Mesodermal cell (in vitro differentiated cells): ENCODE measurements around the gene TSPAN7.

Experiments
- H3K27ac ChIP-seq: 2 replicates; pipeline ENCODE4 v1.7.0; 2013; ENCODE audit warnings: mild to moderate bottlenecking, low read depth, low read length, moderate library complexity; ENCODE audit not compliant: severe bottlenecking
- H3K36me3 ChIP-seq: 2 replicates; pipeline ENCODE4 v1.7.1; 2013; ENCODE audit warnings: mild to moderate bottlenecking, low read length, moderate library complexity; ENCODE audit not compliant: control insufficient read depth, insufficient read depth
- H3K4me1 ChIP-seq: one replicate; pipeline ENCODE4 v1.7.1; 2013; ENCODE audit warnings: mild to moderate bottlenecking, low read length; ENCODE audit not compliant: insufficient read depth, control insufficient read depth, poor library complexity, severe bottlenecking
- H3K4me3 ChIP-seq: 2 replicates; pipeline ENCODE4 v1.7.0; 2013; ENCODE audit warnings: low read length, control low read depth, mild to moderate bottlenecking; ENCODE audit not compliant: insufficient read depth, poor library complexity, severe bottlenecking; ENCODE audit errors: extremely low read depth
- H3K9me3 ChIP-seq: 2 replicates; pipeline ENCODE4 v1.7.1; 2013; ENCODE audit warnings: mild to moderate bottlenecking, low read length, moderate library complexity; ENCODE audit not compliant: control insufficient read depth
- WGBS, 2 experiments: methylation state at CpG; one replicate each; pipeline ENCODE4 v1.1.5; 2013; ENCODE audit warnings: missing lambda C conversion rate in 2 of 2; ENCODE audit not compliant: insufficient coverage in 2 of 2; 5-methylcytosine and 5-hydroxymethylcytosine counted together

TSPAN7 gene

GRCh38 chrX:38594434-38594833 is 33.1 kb downstream of the TSPAN7 start:
- Histone ChIP-seq H3K4me3 (no peak overlapping the region), H3K9me3 (no peaks in the 10 kb centered on the region), H3K4me1 (no peaks in the 10 kb centered on the region), H3K36me3 (no peaks in the 10 kb centered on the region), H3K27ac (no peak overlapping the region)
- no CpG with 5 or more reads among the region's 2 CpGs for WGBS, 2 experiments

GRCh38 chrX:38595801-38596200 is 34.5 kb downstream of the TSPAN7 start:
- no peaks in the 10 kb centered on the region for H3K9me3 ChIP-seq
- H3K27ac ChIP-seq: no peak overlapping the region
- H3K4me1 ChIP-seq: peaks cover 6% of the 10 kb centered on the region
- WGBS, 2 experiments: no CpG with 5 or more reads among the region's 1 CpG
- H3K4me3 ChIP-seq: no peak overlapping the region
- no peaks in the 10 kb centered on the region for H3K36me3 ChIP-seq

GRCh38 chrX:38596939-38597338 is 35.6 kb downstream of the TSPAN7 start:
- Histone ChIP-seq H3K4me3 (no peak overlapping the region), H3K4me1 (peaks cover 6% of the 10 kb centered on the region), H3K9me3 (no peaks in the 10 kb centered on the region), H3K27ac (no peak overlapping the region), H3K36me3 (no peaks in the 10 kb centered on the region)
- WGBS, 2 experiments: no CpG with 5 or more reads among the region's 2 CpGs

GRCh38 chrX:38599796-38600755 is 38.7 kb downstream of the TSPAN7 start:
- 40% methylated on average over 1 of the region's 3 CpGs; no CpG with 5 or more reads in 1 of the 2 experiments for whole genome bisulfite sequencing, 2 experiments
- H3K27ac ChIP-seq: peak overlapping the region; percentile 73
- H3K4me3 ChIP-seq: no peak overlapping the region
- no peaks in the 10 kb centered on the region for H3K36me3 ChIP-seq
- H3K4me1 ChIP-seq: peaks cover 6% of the 10 kb centered on the region
- H3K9me3 ChIP-seq: no peaks in the 10 kb centered on the region

GRCh38 chrX:38601866-38602265 is 40.5 kb downstream of the TSPAN7 start:
- no peaks in the 10 kb centered on the region for H3K9me3 ChIP-seq
- H3K27ac ChIP-seq: no peak overlapping the region
- no peak overlapping the region for H3K4me3 ChIP-seq
- H3K4me1 ChIP-seq: peaks cover 6% of the 10 kb centered on the region
- H3K36me3 ChIP-seq: no peaks in the 10 kb centered on the region

GRCh38 chrX:38606821-38607220 is 45.5 kb downstream of the TSPAN7 start:
- Histone ChIP-seq H3K9me3 (no peaks in the 10 kb centered on the region), H3K4me3 (no peak overlapping the region), H3K4me1 (no peaks in the 10 kb centered on the region), H3K36me3 (no peaks in the 10 kb centered on the region), H3K27ac (no peak overlapping the region)
- 100% methylated on average over 1 of the region's 3 CpGs; no CpG with 5 or more reads in 1 of the 2 experiments for WGBS, 2 experiments

GRCh38 chrX:38607976-38608375 is 46.6 kb downstream of the TSPAN7 start:
- no CpG with 5 or more reads among the region's 4 CpGs for WGBS, 2 experiments
- no peaks in the 10 kb centered on the region for H3K4me1 ChIP-seq
- no peak overlapping the region for H3K27ac ChIP-seq

GRCh38 chrX:38610849-38611248 is 49.5 kb downstream of the TSPAN7 start:
- no peak overlapping the region for H3K27ac ChIP-seq
- no peaks in the 10 kb centered on the region for H3K36me3 ChIP-seq
- H3K9me3 ChIP-seq: no peaks in the 10 kb centered on the region
- H3K4me1 ChIP-seq: no peaks in the 10 kb centered on the region
- 88 to 100% methylated on average over 1 to 4 of the region's 6 CpGs for whole genome bisulfite sequencing, 2 experiments
- no peak overlapping the region for H3K4me3 ChIP-seq

More at GRCh38 chrX:38607976-38608375, 46.6 kb downstream of the TSPAN7 start:
- H3K9me3 ChIP-seq: no peaks in the 10 kb centered on the region
- no peaks in the 10 kb centered on the region for H3K36me3 ChIP-seq
- H3K4me3 ChIP-seq: no peak overlapping the region

GRCh38 chrX:38612281-38612680 is 50.9 kb downstream of the TSPAN7 start:
- H3K9me3 ChIP-seq: no peaks in the 10 kb centered on the region
- H3K27ac ChIP-seq: no peak overlapping the region
- H3K4me1 ChIP-seq: no peaks in the 10 kb centered on the region
- WGBS, 2 experiments: 75% methylated on average over 1 of the region's 4 CpGs; no CpG with 5 or more reads in 1 of the 2 experiments
- no peaks in the 10 kb centered on the region for H3K36me3 ChIP-seq
- no peak overlapping the region for H3K4me3 ChIP-seq

- WGBS, 2 experiments: no CpG with 5 or more reads among the region's 2 CpGs
- H3K4me3 ChIP-seq: no peak overlapping the region
- no peaks in the 10 kb centered on the region for H3K9me3 ChIP-seq
- no peak overlapping the region for H3K27ac ChIP-seq
- no peaks in the 10 kb centered on the region for H3K4me1 ChIP-seq
- H3K36me3 ChIP-seq: no peaks in the 10 kb centered on the region
Measured at GRCh38 chrX:38614485-38614884, 53.1 kb downstream of the TSPAN7 start.

- WGBS, 2 experiments: 100% methylated on average over 2 of the region's 6 CpGs; no CpG with 5 or more reads in 1 of the 2 experiments
- no peaks in the 10 kb centered on the region for H3K4me1 ChIP-seq
- no peaks in the 10 kb centered on the region for H3K36me3 ChIP-seq
- H3K27ac ChIP-seq: no peak overlapping the region
- no peaks in the 10 kb centered on the region for H3K9me3 ChIP-seq
- no peak overlapping the region for H3K4me3 ChIP-seq
Measured at GRCh38 chrX:38616904-38617303, 55.6 kb downstream of the TSPAN7 start.
